Measurements from ENCODE around the gene ARHGAP15.

DNA sequence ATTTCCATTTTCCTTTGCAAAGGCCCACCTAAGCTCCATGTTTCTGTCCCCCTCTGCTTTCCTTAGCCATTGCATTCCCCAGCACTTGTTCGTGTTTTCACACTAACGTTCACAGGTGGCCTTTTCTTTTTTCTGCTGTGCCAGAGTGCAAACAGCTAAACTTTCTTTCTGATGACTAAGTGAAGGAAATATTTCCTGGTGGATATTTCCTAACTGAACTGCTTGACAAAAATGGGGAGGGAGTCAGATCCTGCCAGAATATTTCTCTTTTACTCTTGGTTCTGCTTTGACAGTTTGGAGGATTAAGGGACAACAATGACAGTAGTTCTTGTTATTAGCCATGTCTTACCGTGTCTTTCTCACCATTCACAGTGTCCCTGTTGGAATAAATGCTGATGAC lies 344.0 kb downstream of the ARHGAP15 start:
- TF ChIP-seq SUZ12 (IDR thresholded peaks at IDR 0.05; ENCODE audit: extremely low read depth, insufficient read depth, insufficient read length) (no peak), YY1 (IDR thresholded peaks at IDR 0.05; ENCODE audit: insufficient read depth, insufficient read length) (no peak)

Data from NT2/D1 (cell line).